Stimulated activated CD4-positive, alpha-beta T cell treated with anti-CD3 and anti-CD28 coated beads, Interleukin-2, amount 100 ng/mL, for 4 hours (primary cell): ENCODE results near the gene RCSD1.

Experiments used
- DNase-seq: peaks from one replicate; pipeline ENCODE4 v3.0.0-alpha.2; 2020; ENCODE audit warnings: low read depth

Gene RCSD1

DNA sequence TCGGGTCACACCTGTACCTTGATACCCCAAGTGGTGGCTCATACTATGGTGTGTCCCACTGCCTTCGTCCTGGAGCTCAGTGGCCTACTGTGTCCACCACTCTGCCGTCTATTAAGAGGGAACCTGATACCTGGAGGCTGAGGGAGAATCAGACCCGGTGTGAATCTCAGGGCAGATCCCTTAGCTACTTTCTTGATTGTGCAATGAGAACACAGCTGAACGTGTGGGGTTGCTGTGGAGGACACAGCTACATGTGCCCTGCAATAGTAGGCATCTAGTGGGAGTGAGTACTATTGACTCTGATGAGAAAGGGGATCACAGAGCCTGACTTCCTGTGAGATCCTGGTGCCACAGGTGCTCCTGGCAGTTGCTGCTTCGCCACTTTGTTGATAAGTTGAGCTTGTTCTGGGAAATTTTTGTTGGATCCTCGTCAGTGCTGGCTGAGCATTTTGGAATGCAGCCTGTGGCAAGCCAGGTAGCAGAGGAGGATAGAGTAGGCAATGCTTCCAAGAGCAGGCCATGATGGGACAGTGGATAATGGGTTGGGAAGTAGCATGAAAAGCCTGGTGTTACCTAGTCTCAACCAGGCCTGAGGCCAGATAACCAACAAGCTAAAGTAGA lies 63.5 kb downstream of the RCSD1 start:
- DNase-seq: no peak

- no peak for DNase-seq
Observed at GRCh38 chr1:167694691-167695090, 64.7 kb downstream of the RCSD1 start.

- no peak for DNase-seq
Observed at GRCh38 chr1:167695147-167695546, 65.1 kb downstream of the RCSD1 start.

DNA sequence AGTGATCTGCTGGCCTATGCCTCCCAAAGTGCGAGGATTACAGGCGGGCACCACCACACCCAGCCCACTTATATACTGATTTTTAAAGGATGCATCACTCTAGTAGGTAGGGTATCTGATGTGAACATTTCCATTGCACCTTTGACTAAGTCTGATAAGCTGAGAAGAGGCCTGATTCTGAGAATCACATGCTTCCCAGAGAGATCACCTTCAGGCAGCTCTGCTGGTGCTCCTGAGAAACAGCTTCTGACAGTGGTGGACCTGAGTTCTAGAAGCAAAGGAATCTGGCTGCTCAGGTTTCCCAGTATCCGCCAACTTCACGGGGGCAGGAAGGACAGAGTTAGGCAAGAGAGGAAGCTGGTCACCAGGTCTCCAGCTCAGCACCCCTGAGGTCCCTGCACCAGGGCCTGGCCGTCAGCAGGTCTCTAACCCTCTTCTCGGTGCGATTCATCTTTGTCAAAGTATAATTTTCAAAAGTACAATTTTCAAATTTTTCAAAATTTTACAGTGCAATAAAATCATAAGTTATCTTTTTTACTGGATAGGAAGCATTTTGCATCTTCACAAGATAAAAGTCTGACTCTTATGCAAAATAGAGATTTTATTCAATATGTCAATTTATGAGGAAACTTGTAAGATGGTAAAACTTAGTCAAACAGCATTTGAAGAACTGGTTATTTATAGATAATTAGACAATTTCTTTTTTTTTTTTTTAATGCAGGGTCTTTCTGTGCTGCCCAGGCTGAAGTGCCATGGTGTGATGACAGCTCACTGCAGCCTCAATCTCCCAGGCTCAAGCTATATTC lies 65.9 kb downstream of the RCSD1 start:
- DNase-seq: no peak

GRCh38 chr1:167697667-167698141 lies 67.7 kb downstream of the RCSD1 start:
- DNase-seq: no peak

GRCh38 chr1:167698313-167698712 lies 68.3 kb downstream of the RCSD1 start:
- DNase-seq: no peak

- DNase-seq: no peak
Observed at GRCh38 chr1:167701510-167701909, 71.5 kb downstream of the RCSD1 start.

GRCh38 chr1:167703557-167703956 lies 73.5 kb downstream of the RCSD1 start:
- DNase-seq: no peak

DNA sequence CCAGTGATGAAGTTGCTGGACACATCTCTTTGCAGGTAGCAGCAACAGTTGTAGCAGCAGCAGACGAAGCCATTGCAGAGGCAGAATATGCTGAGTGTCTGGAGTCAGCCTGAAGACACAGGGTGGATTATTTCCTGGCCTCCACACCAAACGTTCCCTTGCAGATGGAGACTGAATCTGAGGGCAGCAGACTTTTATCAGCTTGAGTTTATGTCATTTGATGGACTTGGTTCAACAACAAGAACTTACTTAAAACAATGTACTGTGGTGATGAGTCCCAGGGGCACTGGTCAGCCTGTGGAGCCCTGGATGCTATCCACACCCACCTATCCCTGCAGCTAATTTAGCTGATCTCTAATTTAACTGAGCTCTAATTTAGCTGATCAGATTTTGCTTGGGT lies 74.7 kb downstream of the RCSD1 start:
- DNase-seq: no peak

- no peak for DNase-seq
Observed at GRCh38 chr1:167705250-167705649, 75.2 kb downstream of the RCSD1 start.

DNA sequence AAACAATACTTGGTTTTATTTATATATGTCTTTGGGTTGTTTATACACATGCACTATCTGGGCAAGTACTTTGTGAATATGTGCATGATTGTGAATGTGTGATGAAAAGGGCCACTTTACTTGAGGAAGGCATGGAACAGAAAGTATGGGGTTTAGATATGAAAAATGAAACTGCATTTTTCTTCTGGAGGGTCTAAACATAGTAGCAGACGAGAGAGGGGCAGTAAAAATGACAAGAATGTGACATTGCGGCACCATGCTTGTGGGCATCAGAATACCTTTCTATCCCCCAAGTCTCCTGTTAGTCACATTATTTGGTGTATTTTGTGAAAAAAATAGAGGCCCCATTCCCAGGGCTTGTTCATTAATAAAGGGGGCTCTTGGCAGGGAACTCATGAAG lies 76.3 kb downstream of the RCSD1 start:
- no peak for DNase-seq

- DNase-seq: no peak
Observed at GRCh38 chr1:167706931-167707877, 77.2 kb downstream of the RCSD1 start.

DNA sequence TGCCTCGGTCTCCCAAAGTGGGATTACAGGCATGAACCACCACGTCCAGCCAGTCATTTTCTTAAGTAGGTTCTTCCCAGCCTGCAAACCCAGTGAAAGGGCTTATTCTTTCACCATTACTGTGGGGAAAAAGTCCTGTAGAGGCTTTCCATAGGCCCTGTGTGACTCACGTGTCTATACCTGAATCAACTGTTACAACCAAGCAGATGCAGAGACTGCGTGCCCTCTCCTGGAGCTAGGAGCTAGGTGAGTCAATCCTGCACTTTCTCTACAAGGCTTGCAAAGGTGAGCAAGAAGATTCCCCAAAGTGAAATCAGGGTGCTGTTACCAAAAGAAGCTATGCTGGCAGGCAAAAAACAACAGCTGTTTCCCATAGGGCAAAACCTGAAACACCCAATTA lies 77.9 kb downstream of the RCSD1 start:
- DNase-seq: no peak

GRCh38 chr1:167708940-167709389 lies 78.9 kb downstream of the RCSD1 start:
- DNase-seq: no peak

- DNase-seq: no peak
Observed at GRCh38 chr1:167710836-167711235, 80.8 kb downstream of the RCSD1 start.

GRCh38 chr1:167711797-167712196 lies 81.8 kb downstream of the RCSD1 start:
- no peak for DNase-seq

- DNase-seq: no peak
Observed at GRCh38 chr1:167713330-167714081, 83.5 kb downstream of the RCSD1 start.

DNA sequence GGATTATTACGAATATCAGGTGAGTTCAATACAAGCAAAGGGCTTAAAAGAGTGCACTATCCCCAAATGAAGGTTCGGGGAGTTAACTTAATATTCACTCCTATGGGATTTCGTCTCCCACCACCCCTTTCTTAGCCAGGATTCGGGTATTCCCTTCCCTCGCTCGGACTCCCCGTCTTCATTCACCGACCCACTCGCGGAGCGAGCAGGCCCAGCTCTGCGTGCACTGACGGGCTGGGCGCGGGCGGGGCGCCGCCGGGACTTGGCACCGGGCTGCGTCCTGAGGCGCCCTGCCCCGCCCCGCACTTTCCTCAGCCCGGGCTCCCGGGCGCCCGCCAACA lies 84.0 kb downstream of the RCSD1 start:
- peak; percentile 76 for DNase-seq

DNA sequence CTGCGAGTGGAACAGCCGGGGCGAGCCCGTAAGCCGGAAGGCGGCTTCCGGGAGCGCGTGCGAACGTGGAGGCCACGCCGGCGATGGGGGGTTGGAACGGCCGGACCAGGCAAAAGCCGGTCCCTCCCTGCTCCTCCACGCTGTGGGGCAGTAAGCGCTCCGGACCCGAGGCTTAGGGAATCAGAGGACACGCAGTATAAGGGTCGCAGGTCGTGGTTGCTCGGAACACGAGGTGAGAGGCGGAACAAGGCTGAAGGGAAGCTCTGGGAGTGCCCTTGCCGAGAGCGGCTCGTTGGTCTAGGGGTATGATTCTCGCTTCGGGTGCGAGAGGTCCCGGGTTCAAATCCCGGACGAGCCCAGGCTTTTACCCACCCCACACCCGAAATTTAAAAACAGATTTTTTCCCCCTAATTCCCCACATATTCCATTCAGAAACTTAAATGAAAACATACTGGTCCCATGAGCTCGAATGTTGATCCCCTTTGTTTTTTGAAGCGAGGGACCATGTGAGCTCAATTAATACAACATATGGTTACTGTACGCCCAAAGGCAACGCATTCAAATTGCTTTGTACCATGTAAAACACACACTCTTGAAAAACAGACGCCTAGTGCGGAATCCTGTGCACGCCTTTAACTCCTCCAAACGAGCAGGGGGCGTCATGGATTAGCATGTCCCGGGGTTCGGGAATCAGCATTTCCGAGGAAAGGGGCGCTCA lies 84.6 kb downstream of the RCSD1 start:
- DNase-seq: peak; percentile 85

- DNase-seq: peak; percentile 77
Observed at GRCh38 chr1:167715157-167715999, 85.3 kb downstream of the RCSD1 start.
